Naive B cell (primary cell): Measurements from ENCODE around the gene C20orf96. TPM values are rescaled to one million over a fixed set of nuclear protein-coding genes. Genes with fewer than 3 reads are reported as not detected.
A peak's percentile ranks its signal among the peaks of the same experiment; 100 is the strongest.
"Not testable (repeated sequence)": the region's sequence is repeated elsewhere in the genome, so short reads cannot be mapped to it uniquely, and the experiment has no call there.

ENCODE experiments used
- ATAC-seq, 2 donors: fragments of 150-1000 bp; cut with Tn5 transposase; 2 replicates each; pipeline ENCODE4 v1.10.0; 2021; ENCODE audit warnings: low read depth in 2 of 2, mild to moderate bottlenecking in 2 of 2, moderate library complexity in 2 of 2
- DNase-seq: peaks from one replicate; pipeline ENCODE4 v3.0.0; 2022
- H3K27ac Mint-ChIP-seq, 6 donors: one replicate each; pipeline ENCODE4 v1.8.0; 2020 to 2022; ENCODE audit warnings: mild to moderate bottlenecking in 6 of 6, mixed read lengths in 6 of 6, moderate library complexity in 5 of 6, inconsistent platforms in 2 of 6
- H3K27me3 Mint-ChIP-seq, 3 donors: one replicate each; pipeline ENCODE4 v1.8.0; 2021 to 2022; ENCODE audit warnings: mixed read lengths in 3 of 3, mild to moderate bottlenecking in 1 of 3
- H3K36me3 Mint-ChIP-seq, 2 donors: one replicate each; pipeline ENCODE4 v1.8.0; 2020 to 2022; ENCODE audit warnings: mixed read lengths in 2 of 2, inconsistent platforms in 1 of 2, mild to moderate bottlenecking in 1 of 2
- H3K4me1 Mint-ChIP-seq, 3 donors: one replicate each; pipeline ENCODE4 v1.8.0; 2020 to 2022; ENCODE audit warnings: mixed read lengths in 3 of 3, inconsistent platforms in 1 of 3, mild to moderate bottlenecking in 1 of 3, moderate library complexity in 1 of 3
- H3K4me3 Mint-ChIP-seq, 8 donors: one replicate each; pipeline ENCODE4 v1.8.0; 2020 to 2022; ENCODE audit warnings: mild to moderate bottlenecking in 8 of 8, mixed read lengths in 8 of 8, moderate library complexity in 8 of 8, inconsistent platforms in 2 of 8
- H3K9me3 Mint-ChIP-seq, 7 donors: one replicate each; pipeline ENCODE4 v1.8.0; 2020 to 2022; ENCODE audit warnings: mixed read lengths in 7 of 7, mild to moderate bottlenecking in 5 of 7, inconsistent platforms in 2 of 7, moderate library complexity in 1 of 7
- polyA plus RNA-seq, 6 donors: library from polyadenylated mRNA; unstranded; fragments of 300-500 nt; fragmentation: Illumina TruSeq; gene quantifications; one replicate each; pipeline ENCODE4 v1.2.3, GENCODE V29; 2021; ENCODE audit warnings: low read depth in 6 of 6

Gene C20orf96
- polyA plus RNA-seq, 6 donors from 2014 or later, result 0.18 to 1.4 (median 0.37) TPM

- Mint-ChIP-seq H3K36me3 (no peaks in the 10 kb centered on the region), H3K9me3 (peaks cover 0 to 5% (median 0%) of the 10 kb centered on the region in 7 donors), H3K27me3 (peaks cover 0 to 7% (median 0%) of the 10 kb centered on the region in 3 donors), H3K4me1 (peaks cover 18 to 24% (median 23%) of the 10 kb centered on the region in 3 donors), H3K4me3 (peak overlapping the region in 5 of 8 donors; percentile 17 to 79 (median 40)), H3K27ac (peak overlapping the region; percentile 68 to 89 (median 84))
- DNase-seq (peak; percentile 26), ATAC-seq (peak; percentile 84 to 89)
Measured at GRCh38 chr20:227439-228105, 63.0 kb downstream of the C20orf96 start.

GRCh38 chr20:226958-227357, 63.6 kb downstream of the C20orf96 start, which contains the start of gene DEFB129:
Gene DEFB129 (plus strand): TSS chr20:227258. CDS start chr20:227289, 31 bp downstream.
- DNase-seq (no peak), ATAC-seq (no peak)
- H3K36me3 Mint-ChIP-seq, result no peaks in the 10 kb centered on the region
- peaks cover 0 to 5% (median 0%) of the 10 kb centered on the region in 7 donors for H3K9me3 Mint-ChIP-seq
- peak within 1 kb of the TSS; percentile 68 to 89 (median 84) for H3K27ac Mint-ChIP-seq
- H3K4me1 Mint-ChIP-seq, result peaks cover 18 to 24% (median 23%) of the 10 kb centered on the region in 3 donors
- H3K4me3 Mint-ChIP-seq, result peak within 1 kb of the TSS in 6 of 8 donors; percentile 17 to 79 (median 43)
- peaks cover 0 to 12% (median 0%) of the 10 kb centered on the region in 3 donors for H3K27me3 Mint-ChIP-seq

GRCh38 chr20:225879-226278, 64.7 kb downstream of the C20orf96 start:
- peaks cover 18 to 24% (median 23%) of the 10 kb centered on the region in 3 donors for H3K4me1 Mint-ChIP-seq
- DNase-seq, H3K27ac Mint-ChIP-seq, ATAC-seq, H3K36me3 Mint-ChIP-seq, H3K9me3 Mint-ChIP-seq: not testable (repeated sequence)
- H3K27me3 Mint-ChIP-seq, result peaks cover 4 to 21% (median 10%) of the 10 kb centered on the region in 3 donors
- peak overlapping the region in 1 of 8 donors; percentile 10 for H3K4me3 Mint-ChIP-seq

GRCh38 chr20:221258-221830, 69.2 kb downstream of the C20orf96 start:
- no peak overlapping the region for H3K27ac Mint-ChIP-seq
- no peak overlapping the region for H3K4me3 Mint-ChIP-seq
- DNase-seq (no peak), ATAC-seq (no peak)
- peaks cover 30 to 56% (median 42%) of the 10 kb centered on the region in 3 donors for H3K27me3 Mint-ChIP-seq
- H3K9me3 Mint-ChIP-seq, result peaks cover 0 to 5% (median 0%) of the 10 kb centered on the region in 7 donors
- peaks cover 0 to under 1% (median 0%) of the 10 kb centered on the region in 3 donors for H3K4me1 Mint-ChIP-seq
- H3K36me3 Mint-ChIP-seq, result no peaks in the 10 kb centered on the region

Other genes with a start within 250 kb of the C20orf96 start
- gene DEFB125, start 203.1 kb downstream of the C20orf96 start, polyA plus RNA-seq, result not detected
- gene DEFB126, start 148.2 kb downstream of the C20orf96 start, polyA plus RNA-seq, result not detected
- not detected for gene DEFB127, start 133.3 kb downstream of the C20orf96 start, polyA plus RNA-seq
- gene DEFB128, start 101.0 kb downstream of the C20orf96 start, polyA plus RNA-seq, result not detected
- gene DEFB129, start 63.5 kb downstream of the C20orf96 start, polyA plus RNA-seq, result not detected
- gene DEFB132, start 33.0 kb downstream of the C20orf96 start, polyA plus RNA-seq, result not detected
- gene ZCCHC3, start 6.8 kb upstream of the C20orf96 start, polyA plus RNA-seq, result 10 to 100 TPM in 5 of 6 donors, 1 to 10 TPM in 1; 9.7 to 19.0 (median 10.9) TPM
- gene SOX12, start 34.8 kb upstream of the C20orf96 start, polyA plus RNA-seq, result 1 to 10 TPM in 2 of 6 donors, under 1 TPM in 4; 0.15 to 1.7 (median 0.95) TPM
- gene NRSN2, start 56.4 kb upstream of the C20orf96 start, polyA plus RNA-seq, result 1 to 10 TPM; 4.7 to 9.8 (median 8.2) TPM
- 10 to 100 TPM in 5 of 6 donors, 1 to 10 TPM in 1; 7.3 to 23.3 (median 16.3) TPM for gene TRIB3, start 90.0 kb upstream of the C20orf96 start, polyA plus RNA-seq
- 100 to 1,000 TPM in 1 of 6 donors, 10 to 100 TPM in 5; 82.4 to 105 (median 91.1) TPM for gene RBCK1, start 117.5 kb upstream of the C20orf96 start, polyA plus RNA-seq
- 10 to 100 TPM; 16.0 to 24.6 (median 18.6) TPM for gene TBC1D20, start 171.8 kb upstream of the C20orf96 start, polyA plus RNA-seq